SHP77 (cell line): ENCODE data around the gene WNT1.

Source experiments
- DNase-seq, 2 experiments: peaks; one replicate each; lab custom pipeline; 2025; lab: John Stamatoyannopoulos, UW

WNT1 gene

DNA sequence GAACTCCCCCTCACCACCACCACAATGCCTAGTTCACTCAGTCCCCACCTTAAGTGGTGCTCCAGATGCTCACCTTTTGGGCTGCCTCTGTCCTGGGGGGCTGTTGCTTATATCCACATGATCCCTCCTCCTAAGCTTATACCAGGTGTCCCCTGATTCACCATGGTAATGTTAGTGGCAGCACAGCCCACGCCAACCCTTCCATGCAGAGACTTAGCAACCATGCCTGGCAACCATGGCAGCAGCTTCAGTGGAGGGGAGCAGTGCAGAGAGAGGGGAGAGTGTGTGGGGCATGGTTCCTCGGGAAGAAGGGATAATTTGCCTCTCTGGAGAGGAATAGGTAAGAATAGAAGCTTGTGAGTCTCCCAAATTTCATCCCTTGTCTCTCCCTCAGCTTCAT, 22.2 kb downstream of the WNT1 start:
- no peak for DNase-seq

DNA sequence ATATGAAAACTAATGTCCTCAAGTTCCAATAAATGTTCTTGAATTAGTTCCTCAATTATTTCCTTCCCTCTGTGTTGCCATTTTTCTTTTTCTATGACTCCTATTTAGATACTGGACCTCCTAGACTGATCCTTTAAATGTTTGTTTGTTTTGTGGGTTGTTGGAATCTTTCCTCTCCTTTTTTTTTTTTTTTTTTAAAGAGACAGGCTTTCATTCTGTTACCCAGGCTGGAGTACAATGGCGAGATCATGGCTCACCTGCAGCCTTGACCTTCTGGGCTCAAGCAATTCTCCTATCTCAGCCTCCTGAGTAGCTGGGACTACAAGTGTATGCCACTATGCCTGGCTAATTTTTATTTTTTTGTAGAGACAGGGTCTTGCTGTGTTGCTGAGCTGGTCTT, 30.8 kb downstream of the WNT1 start:
- DNase-seq, result no peak

DNA sequence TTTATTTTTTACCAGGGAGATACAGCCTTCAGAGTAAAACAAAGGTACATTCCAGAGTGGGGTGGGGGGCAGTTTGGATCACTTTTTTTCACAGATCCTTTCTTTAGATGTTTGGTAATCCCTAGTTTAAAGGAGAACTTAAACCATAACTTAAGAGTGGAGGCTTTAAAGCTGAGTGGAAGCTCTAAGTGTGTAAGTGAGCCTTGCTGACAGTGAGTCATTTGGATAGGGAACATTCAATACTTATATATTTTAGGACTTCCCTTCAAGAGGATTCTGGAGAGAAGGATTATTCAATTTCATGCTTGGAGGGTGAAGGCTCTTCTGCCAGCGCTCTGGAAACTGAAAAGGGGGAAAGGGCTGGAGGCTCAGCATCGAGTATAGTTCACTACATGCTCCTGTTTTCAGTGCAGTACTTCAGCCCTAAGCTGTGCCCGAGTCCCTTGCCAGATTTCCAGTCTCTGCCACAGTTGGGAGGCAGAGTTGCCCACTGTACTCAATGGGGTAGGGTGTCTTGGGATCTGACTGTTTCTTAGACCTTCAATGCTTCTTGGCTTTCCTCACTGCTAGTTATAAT, 32.1 kb downstream of the WNT1 start:
- DNase-seq, result no peak

DNA sequence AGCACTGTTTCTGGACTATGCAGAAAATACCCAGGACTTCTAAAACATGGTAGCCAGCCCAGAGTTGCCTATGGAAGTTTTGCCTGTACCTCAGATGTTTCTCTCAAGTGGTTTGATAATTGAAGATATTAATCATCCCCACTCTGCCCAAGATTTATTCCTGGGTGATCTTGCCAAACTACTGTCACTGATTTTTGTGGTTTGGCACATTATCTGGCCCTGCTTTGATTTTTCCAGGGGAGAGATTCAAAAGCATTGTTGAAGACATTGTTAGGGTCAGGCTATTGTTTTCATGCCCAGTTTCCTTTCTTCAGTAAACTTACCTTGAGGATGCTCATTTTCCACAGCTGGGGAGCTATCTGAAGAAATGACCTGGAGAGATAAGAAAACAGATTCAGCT, 34.6 kb downstream of the WNT1 start:
- DNase-seq, result no peak

DNA sequence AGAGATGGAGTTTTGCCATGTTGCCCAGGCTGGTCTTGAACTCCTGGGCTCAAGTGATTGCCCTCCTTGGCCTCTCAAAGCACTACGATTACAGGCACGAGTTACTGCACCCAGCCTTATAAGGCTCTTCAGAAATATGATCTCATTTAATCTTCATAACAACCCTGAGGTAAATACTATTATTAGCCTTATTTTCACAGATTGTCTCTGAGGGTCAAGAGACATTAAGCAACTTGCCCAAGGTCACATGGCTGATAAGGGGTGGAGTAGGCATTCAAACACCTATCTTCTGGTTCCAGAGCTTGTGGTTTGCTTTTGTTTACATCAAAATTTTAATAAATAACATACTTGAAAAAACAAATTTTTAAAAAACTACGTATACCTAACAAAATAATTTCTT, 35.3 kb downstream of the WNT1 start:
- no peak for DNase-seq

DNA sequence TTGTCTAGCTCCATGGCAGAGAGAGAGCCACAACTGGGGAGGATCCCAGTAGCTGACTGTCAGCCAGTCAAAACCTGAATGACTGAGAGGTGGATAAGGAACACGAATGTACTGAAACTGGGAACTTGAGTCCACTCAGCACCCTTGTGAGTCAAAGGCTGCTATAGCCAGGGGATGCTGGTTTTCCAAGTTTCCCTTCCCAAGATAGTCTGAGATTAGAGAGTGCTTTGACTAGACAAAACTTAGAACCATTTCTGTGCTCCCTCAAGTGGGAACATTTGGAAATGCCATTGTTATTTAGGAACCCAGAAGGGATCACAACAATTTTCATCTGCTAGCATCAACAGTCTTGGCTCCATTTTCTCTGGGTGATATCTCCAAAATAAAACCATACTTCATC, 36.4 kb downstream of the WNT1 start:
- no peak for DNase-seq

DNA sequence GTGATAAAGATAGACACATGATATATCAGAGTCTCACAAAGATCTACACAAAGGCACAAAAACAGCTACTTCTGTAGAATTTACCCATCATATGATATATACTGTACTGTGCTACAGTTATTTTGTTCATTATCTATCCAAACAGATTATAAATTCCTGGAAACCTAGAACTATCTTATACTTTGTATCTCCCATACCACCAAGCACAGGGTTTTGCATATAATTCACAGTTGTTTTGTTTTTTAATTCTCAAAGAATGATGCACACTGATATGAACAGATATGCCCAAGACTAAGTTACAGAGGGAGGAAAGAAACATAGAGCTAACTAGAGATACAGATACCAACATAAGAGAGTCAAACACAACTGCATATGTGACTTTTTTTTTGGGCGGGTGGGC, 37.1 kb downstream of the WNT1 start:
- no peak for DNase-seq

DNA sequence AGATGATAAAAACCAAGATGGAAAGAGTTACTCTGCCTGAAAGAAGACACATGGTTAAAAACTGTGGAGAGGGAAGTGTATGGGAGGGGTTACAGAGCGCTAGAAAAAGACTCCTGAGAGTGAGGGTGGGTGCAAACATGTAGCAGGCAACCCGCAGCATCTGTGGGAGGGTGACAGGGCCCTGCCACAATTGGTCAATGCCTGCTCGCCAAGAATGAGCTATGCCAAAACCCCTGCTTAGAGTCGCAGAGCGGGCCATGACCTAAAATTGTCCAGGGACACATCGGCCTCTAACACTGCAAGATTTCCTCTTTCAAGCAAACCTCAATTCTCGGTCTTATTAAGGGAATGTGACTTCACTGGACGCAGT, 39.8 kb downstream of the WNT1 start:
- DNase-seq, result peak in 1 of 2 experiments; percentile 26

DNA sequence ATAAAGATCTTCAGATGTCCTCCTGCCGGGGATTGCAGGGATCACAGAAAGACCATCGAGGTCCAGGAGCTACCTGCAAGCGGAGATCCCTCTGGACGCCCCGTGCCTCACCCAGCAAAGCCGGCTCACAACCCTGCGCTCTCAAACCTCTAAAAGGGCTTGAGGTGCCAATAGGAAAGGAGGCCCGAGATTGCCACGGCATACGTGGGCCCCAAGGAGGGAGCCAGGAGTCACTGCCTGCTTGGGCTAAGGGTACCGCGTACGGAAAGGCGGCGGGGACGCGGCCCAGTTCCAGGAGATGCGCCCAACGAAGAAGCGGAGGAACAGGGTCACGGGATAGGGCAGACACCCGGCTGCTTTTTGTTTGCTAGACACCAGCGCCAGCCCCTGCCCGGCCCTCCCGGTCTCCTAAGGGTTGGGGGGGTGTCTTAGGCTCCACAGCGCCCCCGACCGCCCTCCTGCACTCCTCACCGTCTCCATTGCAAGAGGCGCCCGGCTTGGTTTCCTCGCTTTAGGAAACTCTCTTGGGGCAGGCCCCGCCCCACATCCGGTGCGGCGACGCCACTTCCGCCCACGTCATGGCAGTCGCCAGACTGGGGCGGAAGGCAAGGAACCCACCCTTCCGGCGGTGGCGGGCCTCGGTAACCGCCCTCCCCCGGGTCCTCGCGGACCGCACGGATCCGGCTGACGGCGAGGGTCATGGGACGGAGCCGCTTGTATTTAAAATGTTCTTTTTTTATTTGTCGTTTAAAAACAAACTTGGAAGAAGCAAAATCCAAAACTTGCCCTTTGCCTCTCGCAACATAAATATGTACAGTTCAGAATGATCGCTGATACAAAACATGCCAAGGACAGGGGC, 40.4 kb downstream of the WNT1 start, which contains the start of gene PRKAG1:
Gene PRKAG1 (minus strand): TSS at position 516 of the 859 bp plus-strand sequence. CDS start 36 bp downstream, at position 480.
- peak; percentile 94 to 95 for DNase-seq

DNA sequence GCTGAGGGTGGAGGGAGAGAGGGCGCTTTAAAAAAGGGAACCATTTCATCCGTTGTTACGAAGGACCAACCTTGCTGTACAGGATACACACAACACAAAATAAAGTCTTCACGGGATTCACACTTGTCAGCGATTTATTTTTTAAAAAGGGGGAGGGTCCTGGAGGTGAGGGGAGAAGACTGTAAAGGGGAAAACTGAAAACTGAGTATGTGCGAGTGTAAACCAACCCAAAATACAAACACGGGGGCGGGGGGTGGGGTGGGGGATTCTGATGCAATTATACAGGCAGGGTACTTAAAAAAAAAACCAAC, 41.0 kb downstream of the WNT1 start:
- peak in 1 of 2 experiments; percentile 59 for DNase-seq

DNA sequence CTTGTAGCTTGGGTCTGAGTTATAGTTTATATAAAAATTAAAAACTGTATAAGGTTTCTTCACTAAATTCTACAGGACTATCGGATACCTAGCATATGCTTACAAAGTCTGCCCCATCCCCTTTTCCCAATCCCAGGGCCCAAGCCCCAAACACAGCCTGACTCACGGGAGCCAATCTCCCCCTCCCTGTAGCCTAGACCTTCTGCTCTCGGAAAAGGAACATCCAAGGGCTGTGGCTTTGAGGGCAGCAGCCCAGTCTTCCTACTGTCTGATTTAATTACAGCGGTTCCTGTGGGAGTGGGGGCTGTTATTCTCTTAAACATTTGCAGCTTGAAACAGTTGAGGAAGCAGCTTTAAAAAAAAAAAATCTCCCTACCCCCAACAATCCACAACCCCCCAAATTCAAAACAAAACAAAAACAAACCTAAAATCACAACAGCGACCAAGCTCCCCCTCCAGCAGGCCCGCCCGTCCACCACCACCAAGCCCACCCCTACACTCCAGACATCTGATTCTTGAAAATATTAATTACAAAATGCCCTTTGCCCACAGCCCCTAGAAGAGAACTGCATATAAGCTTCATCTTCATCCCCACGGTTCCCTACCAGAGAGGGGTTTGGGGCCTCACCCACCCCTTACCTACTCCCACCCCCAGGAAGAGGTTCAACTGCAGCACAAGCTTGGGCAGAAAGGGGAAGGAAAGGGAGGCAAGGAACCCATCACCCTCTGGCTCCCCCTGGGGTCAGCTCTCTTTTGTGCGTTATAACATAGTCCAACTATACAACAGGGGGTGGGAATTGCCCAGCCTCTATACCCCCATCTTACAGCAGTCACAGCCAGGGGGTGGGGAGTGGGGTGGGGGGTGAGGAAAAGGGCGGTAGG, 41.6 kb downstream of the WNT1 start:
- peak in 1 of 2 experiments; percentile 44 for DNase-seq

DNA sequence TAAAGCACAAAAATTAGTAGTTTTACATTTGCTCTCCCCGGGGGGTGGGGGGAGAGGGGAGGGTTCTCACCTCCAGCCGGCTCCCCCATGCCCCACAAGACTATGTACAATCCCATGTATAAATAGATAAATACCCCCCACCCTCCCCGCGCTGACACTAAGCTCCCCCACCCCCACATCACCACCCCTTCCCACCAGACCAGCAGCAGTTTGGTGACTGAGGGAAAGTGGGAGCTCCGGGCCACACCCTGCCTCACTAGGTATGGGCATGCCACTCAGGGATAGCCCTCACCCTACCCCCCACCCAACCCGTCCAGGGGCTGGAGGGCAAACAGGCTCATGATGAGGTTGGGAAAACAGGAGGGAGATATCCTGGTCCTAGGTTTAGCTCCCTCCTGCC, 42.3 kb downstream of the WNT1 start:
- no peak for DNase-seq

DNA sequence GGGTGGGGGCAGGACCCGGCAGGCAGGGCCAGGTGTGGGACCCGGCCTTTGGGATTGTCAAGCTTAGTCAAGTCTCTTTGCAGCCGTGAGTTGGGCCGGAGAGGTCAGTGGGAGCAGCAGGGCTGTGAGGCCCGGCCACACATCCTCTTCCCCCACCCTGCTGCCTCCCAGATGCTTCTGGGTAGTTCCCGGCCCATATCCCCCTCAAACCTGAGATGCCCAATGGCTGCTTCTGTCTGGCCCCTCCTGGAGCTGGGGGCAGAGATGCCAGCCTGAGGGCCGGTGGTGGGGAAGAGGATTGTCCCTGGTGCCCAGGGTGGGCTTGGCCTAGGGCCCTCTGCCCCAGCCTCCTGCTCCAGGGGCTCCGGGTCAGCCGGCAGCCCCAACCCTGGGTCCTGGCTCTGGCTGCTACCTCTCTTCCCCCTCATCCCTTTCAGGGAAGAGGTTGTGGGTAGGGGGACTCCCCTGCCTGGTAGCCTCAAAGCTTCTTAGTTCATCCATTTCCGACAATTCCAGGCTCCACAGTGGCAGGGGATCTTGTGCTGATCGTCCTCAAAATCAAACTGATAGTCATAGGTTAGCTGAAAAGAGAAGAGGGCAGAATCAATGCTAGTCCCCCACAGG, 43.3 kb downstream of the WNT1 start:
- DNase-seq, result no peak

DNA sequence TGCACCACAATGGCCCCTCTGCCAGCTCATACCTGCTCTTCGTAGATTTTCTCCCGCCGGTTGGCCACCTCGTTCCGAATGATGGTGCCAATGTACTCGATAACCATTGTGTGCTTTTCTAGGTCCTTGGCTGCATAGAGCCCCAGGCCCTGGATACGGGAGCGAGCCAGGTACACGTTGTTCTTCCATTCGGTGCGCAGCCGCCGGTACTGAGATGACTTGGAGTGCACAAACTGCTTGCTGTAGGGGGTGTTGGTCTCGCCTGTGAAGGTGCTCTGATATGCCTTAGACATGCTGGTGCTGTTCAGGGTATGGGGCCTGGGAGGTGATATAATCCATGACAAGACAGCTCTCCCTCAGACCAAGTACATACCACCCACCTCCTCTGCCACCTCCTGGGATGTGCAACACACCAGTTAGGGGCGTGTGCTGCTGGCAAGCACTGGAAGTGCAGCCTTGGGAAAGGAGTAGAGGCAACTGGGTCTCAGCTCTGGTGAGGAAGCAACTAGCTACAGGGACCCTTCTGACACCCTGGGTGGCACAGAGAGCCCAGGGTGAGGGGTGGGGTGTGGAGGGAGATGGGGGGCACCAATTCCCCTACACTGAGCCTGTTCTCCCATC, 44.5 kb downstream of the WNT1 start:
- no peak for DNase-seq

DNA sequence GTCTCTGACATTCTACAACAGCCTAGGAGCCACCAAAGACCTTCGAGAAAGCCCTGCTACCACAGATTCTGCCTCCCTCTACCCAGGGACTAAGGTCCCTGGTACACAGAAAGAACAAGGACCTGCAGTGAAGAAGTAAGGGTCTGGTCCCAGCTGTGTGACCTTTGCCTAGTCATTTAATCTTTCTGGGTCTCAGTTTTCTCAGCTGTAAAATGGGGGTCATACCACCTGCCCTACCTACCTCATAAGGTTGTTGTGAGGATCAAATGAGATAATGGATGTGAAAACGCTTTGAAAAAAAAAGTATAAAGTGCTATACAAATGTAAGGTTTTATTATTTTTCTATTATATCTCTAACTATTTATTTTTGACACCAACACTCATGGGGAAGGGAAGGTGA, 45.7 kb downstream of the WNT1 start:
- no peak for DNase-seq

DNA sequence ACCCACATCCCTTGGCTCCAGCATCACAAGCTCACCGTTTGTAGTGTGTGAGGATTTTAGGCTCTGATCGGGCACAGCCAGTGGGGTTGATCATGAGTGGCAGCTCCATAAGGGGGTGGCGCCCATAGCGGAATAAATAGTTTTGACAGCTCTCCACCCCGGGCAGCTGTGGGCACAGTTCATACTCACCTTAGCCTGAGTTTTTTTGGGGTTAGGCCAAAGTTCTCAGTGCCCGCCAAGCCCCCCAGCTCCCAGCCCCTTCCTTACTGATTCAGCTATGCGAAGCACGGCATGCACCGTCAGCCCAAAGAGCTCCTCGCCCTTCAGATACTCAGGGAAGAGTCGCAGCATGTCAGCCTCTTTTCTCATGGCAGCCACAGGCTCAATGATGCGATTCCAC, 46.4 kb downstream of the WNT1 start:
- DNase-seq, result no peak

DNA sequence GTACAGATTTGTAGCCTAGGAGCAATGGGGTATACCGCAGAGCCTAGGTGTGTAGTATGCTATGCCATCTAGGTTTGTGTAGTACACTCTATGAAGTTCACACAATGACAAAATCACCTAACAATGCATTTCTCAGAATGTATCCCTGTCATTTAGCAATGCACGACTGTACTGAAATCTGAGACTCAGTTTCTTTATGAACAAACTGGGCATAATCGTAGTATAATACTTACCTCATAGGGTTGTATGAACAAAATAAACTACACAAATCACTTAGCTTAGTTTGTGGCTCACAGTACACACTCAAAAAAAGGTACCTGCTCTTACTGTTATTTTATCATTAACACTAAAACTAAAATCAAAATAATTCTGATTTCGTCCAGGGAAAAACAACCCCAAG, 47.3 kb downstream of the WNT1 start:
- no peak for DNase-seq

DNA sequence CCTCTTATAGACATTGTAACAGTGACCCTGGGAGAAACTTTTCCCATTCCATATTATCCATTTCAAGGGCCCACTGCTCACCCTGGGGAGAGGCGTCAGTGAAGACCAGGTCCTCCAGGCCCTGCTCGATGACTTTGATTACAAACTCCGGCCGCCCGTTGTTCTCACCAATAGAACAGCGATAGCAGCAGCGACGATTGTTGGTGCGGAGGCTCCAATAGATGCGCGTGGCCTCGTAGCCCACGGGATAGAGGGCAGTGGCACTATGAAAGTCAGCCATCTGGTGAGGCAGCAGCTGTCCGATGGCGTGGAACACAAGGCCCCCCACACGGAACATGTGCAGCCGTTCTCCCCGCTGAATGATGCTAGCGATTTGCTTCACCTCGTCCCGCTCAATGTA, 48.0 kb downstream of the WNT1 start:
- DNase-seq, result no peak

DNA sequence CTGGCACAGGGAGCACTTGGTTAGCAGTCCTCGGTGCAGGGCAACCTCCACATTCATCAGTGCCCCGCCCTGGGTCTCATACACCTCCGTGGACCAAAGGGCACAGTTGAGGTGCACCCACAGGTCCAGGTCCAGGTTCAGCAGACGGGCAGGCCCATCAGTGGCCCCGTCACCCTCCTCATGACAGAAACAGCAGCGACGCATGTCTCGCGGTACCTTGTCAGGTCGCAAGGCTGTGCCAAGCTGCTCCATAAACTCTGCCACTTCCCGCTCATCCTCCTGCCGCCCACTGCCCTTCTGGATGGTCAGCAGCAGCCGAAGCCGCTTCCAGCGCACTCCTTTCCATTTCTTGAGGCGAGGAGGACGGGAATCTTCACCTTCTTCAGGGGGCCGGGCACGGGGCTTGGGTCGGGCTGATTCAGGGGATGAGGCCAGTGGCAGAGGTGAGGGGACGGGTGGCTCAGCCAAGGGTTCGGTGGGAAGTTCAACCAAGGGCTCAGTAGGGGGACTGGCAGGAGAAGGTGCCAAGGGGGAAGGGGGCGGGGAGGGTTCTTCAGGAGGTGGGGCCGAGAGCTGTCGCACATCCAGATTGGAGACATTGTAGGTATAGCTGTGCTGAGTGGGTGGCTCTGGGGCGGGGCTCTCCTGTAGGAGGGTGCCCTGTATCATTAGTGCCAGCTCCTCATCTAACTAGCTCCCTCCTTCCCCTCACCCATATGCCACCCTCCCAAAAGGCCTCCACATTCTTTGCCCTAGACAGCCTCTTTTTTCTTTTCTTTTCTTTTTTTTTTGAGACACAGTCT, 48.8 kb downstream of the WNT1 start:
- no peak for DNase-seq

DNA sequence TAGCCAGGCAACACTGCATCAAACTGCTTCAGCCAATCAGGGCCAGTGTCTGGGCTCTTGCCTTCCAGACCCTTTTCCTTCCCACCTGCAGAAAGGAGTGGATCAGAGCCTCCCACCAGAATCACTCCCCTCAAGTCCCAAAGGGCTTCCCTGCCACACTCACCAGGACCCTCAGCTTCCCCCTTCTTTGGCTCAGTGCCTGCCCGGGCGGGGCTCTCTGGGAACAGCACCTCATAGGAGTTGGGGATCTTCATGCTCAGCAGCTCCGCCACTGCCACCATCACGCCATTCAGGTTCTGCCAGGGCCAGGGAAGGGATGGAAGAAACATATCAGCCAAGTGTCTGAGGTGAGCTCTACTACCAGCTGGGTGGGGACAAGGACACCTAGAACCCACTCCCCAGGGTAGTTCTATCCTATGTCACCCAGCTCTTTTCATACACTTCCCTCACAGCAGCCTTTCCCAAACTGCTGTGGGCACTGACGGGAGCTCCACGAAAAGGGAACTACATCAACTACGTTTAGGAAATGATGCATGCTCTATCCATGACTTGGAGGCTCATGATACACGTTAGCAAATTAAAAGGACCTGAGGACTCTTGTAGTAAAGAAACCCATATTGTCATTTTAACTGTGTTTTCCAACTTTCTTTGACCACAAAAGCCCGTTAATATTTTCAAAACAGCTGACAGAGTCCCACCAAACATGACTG, 49.9 kb downstream of the WNT1 start:
- DNase-seq, result no peak
